GM04504 (cell line): Measurements from ENCODE around the gene SNTB2.

Source experiments
- DNase-seq: peaks from one replicate; pipeline ENCODE4 v3.0.0-alpha.2; 2012; ENCODE audit warnings: low read depth

Gene SNTB2

DNA sequence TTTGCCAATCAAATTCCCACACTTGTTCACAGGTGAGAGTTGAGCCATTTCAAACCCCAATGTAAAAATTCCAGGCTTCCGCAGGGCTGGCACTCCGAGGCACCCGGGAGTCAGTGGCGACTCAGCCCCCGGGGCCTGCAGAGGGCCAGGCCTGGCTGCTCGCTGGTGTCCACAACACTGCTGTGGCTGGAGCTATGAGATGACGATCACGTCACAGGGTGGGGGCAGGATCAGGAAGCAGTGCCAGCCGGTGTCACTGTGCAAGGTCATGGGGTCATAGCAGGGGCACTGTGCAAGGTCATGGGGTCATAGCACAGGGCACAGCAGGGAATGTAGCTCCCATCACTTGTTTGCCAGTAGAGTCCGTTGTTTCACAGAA is 131.9 kb downstream of the SNTB2 start:
- no peak for DNase-seq

- no peak for DNase-seq
These were observed 132.4 kb downstream of the SNTB2 start for GRCh38 chr16:69319381-69319780.

DNA sequence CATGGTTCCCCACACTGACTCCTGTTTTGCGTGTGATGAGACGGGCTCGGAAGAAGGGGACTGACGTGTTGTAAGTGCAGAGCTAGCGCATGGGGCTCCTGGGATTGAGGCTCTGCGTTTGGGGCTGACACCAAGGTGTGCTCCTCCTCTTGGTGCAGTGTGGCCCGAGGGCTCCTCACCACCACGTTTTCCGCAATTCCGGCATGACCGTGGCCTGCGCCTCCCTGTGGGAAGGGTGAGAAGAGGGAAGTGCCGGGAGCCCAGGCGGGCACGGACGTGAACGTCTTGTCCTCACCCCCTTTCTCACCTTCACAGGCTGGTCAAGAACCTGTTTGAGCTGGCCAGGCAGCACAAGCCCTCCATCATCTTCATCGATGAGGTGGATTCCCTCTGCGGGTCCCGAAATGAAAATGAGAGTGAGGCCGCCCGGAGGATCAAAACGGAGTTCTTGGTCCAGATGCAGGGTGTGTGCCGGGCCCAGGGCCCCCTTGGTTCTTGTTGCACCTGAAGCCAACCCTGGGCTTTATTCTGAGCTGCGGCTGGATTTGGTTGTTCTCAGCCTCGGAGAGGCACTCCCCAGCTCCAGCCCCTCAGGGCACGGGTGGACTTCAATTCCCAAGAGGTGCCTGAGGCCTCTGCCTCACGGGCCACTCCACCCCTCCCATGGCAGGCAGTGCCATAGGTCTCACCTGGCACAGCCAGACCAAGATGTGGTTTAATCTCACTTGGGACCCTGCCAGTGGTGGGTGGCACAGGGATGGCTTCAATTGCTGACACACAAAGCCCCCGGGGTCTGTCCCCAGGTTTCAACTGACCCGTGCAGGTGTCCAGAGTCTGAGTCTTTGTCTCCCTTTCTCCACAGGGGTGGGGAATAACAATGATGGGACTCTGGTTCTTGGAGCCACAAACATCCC is 133.1 kb downstream of the SNTB2 start:
- DNase-seq = no peak

DNA sequence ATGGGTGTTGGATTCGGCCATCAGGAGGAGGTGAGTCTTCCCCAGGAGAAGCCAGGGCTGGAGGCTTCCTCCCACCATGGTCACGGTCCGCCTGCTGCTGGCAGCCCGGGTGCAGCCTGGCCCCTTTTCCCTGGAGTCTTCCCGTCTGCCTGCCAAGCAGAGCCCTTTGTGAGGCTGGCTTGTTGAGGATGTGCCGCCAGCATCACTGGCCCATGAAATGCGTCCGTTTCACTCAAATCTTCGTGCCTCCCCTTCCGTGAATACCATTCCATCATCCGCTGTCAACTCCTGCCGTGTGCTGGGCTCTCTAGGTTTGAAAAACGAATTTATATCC is 133.7 kb downstream of the SNTB2 start:
- no peak for DNase-seq

- no peak for DNase-seq
These were observed 134.1 kb downstream of the SNTB2 start for GRCh38 chr16:69321080-69321479.

DNA sequence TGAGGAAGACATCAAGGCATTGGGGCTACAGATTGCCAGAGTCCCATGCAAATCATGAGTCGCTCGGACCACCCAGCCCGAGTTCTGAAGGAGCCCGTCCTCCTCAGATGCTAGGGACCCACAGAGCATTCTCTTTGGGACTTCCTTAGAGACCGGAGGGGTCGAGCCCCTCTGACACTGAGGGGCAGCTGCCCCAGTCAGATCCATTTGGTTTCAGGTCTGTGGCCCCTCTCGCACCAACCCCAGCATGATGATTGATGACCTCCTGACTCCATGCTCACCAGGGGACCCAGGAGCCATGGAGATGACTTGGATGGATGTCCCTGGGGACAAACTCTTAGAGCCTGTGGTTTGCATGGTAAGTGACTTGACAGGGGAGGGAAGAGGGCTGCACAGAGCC is 135.4 kb downstream of the SNTB2 start:
- no peak for DNase-seq

DNA sequence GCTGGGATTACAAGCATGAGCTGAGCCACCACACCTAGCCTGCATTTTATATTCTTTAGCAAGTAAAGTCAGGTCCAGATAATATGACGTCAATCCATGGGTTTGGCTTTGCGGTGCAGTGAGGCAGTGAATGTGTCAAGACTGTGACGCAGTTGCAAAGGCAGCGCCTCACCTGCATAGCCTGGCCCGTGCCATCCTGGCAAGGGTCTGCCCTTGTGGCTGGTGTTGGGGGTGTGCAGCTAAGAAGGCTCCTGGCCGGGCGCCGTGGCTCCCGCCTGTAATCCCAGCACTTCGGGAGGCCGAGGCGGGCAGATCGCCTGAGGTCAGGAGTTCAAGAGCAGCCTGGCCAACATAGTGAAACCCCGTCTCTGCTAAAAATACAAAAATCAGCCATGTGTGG is 136.5 kb downstream of the SNTB2 start:
- DNase-seq = no peak

- DNase-seq = no peak
These were observed 137.1 kb downstream of the SNTB2 start for GRCh38 chr16:69324013-69324531.

DNA sequence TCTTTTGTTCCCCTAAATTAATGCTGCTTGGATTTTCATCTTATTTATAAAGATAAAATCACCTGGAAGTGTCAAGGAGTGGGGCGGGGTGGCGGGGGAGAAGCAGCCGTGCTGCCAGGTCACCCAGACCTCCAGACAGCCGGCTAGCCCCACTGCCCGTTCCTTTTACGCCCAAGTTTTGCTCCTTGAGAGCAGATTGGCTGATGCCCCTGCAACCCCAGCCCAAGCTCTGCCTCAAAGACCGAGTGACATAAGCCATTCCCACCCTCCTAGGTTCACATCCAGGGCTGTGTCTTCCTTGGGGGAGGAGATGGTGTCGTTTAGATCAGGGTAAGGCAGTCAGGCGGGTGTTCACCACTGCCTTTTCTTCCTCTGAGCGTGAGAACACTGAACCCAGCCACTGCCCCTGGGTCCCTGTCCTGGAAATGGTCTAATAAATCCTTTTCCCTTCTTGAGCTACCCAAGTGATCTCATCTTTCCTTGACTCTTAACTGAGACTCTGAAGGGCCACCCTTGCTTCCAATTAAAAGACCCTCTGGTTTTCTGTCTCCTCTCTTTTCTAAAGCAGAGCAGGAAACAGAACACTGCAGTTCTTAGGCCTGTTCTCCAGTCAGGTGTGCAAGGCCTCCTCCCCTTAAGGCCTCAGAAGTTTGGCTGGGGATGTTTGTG is 137.8 kb downstream of the SNTB2 start:
- no peak for DNase-seq

DNA sequence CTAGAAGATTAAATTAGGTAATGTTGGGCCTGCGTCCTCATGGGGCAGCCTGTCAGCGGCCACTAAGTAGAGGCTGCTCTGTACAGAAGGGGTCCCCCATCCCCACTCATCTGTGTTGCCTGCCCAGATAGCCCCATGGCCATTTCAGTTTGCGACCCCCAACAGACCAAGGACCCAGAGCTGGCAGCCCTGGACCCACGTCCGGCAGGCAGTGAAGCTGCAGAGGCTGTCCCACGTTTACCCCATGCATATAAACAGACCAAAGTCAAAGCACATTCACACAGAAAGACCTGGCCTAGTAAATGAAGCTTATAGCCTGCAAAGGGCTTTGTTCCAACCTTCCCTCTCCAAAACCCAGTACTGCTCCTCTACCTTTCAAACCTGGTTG is 138.8 kb downstream of the SNTB2 start:
- DNase-seq = no peak

- DNase-seq = no peak
These were observed 139.4 kb downstream of the SNTB2 start for GRCh38 chr16:69326172-69326873.

DNA sequence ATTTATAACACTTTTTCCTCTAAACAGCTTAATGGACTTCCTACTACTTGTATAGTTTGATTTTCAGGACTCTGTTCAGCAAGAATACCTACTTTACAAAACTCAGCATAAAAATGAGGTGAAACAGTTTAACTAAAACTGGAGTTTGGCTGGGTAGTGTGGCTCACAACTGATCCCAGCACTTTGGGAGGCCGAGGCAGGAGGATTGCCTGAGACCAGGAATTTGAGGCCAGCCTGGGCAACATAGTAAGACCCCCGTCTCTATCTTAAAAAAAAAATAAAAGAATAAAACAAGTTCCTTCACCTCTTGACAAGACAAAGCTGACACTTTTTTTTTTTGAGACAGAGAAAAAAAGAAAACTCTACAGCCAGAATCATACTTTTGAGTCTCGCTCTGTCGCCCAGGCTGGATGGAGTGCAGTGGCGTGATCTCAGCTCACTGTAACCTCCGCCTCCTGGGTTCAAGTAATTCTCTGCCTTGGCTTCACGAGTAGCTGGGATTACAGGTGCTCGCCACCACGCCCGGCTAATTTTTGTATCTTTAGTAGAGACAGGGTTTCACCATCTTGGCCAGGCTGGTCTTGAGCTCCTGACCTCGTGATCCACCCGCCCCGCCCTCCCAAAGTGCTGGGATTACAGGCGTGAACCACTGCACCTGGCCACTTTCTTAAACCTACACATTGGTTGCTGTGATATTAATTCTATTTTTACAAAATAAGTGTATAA is 140.8 kb downstream of the SNTB2 start:
- DNase-seq = no peak

GRCh38 chr16:69328854-69329316 is 141.9 kb downstream of the SNTB2 start:
- no peak for DNase-seq

- no peak for DNase-seq
These were observed 142.7 kb downstream of the SNTB2 start for GRCh38 chr16:69329369-69330285.

GRCh38 chr16:69330286-69331109 is 143.5 kb downstream of the SNTB2 start, which contains the start of gene PDF:
PDF (minus strand) TSS chr16:69330588; CDS start chr16:69330570, 18 bp downstream.
- DNase-seq = peak; percentile 86

DNA sequence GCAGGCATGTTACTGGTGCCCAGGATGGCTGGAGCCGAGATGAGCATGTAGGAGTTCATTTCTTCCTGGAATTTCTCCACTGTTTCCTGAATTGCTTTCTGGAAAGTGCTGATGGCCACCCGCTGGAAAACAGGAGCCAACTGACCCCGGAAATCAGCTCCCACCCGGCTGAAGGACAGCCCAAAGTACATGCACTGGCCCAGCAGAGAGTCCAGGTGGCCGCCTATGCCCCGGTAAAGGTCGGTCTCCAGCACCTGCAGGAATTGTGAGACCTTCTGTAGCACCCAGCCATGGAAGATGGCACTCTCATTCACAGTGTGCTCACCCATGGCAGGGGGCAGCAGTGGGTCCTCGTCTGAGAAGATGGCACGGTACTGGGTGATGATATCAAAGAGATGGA is 147.7 kb downstream of the SNTB2 start:
- DNase-seq = no peak

- no peak for DNase-seq
These were observed 151.8 kb downstream of the SNTB2 start for GRCh38 chr16:69338557-69339288.

GRCh38 chr16:69339289-69340094 is 152.5 kb downstream of the SNTB2 start, which contains the start of the genes COG8 and NIP7:
COG8 (minus strand) TSS chr16:69339564; CDS start chr16:69339552, 12 bp downstream.
NIP7 (plus strand) TSS chr16:69339772; CDS start chr16:69339830, 58 bp downstream.
- DNase-seq = peak; percentile 98
